AML-193 (cell line): ENCODE results near the gene HERC5.
A peak's percentile ranks its signal among the peaks of the same experiment; 100 is the strongest.

Experiments used
- DNase-seq, 2 experiments: peaks; one replicate each; lab custom pipeline; 2025; lab: John Stamatoyannopoulos, UW

Gene HERC5

DNA sequence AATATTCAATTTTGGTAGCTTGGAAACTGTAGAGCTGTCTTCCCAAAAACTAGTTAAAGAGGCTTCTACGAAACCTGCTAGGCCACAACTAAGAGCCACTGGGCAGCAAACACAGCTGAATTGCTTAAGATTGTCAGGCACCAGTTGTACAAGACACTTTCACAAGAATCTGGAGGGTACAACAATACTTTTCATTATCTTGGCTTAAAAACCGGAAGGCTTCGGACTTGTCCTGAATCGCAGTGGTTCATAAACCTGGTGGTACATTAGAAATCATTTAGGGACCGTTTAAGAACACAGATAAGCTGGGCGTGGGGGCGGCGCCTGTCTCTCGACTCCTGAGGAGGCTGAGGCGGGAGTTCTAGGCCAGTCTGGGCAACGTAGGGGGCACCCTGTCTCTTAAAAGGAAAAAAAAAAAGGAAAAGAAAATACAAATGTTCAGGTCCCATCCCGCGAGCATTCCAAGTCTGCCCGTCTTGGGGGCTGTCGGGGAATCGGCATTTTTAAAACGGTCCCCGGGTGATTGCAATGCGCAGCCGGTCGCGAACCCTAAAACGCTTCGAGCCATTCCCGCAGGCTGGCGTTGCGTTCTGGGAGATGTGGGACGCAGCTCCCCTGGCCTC lies 65.9 kb downstream of the HERC5 start:
- peak; percentile 43 to 45 for DNase-seq

DNA sequence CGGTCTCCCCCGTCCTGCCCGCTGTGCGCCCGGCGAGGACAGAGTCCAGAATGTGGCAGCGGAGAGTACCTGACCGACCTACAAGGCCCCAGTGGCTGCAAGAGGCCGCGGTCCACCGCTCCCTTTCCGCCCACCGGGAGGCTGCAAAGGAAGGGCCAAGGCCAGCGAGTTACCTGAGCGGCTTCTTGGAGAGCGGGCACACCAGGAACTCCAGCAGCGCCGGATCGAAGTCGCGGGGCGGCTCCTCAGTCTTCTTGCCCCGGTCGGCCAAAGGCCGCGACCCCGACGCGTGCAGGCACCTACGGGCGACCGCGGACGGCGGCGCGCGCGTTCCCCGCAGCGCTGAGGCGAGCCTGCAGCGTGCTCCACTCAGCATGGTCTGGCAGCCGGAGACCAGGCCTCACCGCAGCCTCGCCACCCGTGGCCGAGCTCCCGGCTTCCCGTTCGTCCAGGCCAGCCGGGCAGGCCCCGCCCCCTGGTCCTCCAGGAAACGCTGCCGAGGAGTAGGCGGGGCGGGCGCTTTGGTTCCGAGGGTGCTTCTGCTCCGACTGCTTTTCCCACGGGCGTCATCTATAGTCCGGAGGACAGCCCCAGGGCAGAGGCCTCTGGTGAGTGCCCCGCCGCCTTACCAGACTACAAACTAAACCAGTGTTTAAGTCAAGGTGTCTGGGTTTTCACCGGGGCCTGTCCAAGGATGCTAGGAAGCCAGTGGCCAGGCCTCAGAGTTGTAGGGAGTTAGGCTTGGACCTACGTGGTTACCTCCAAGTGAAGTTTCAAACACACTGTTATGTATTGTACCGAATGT lies 66.6 kb downstream of the HERC5 start, which contains the start of gene PYURF:
TSS of gene PYURF (minus strand) at position 452 of the 805 bp plus-strand sequence. CDS start at position 376, 76 bp downstream.
- peak; percentile 87 to 89 for DNase-seq

DNA sequence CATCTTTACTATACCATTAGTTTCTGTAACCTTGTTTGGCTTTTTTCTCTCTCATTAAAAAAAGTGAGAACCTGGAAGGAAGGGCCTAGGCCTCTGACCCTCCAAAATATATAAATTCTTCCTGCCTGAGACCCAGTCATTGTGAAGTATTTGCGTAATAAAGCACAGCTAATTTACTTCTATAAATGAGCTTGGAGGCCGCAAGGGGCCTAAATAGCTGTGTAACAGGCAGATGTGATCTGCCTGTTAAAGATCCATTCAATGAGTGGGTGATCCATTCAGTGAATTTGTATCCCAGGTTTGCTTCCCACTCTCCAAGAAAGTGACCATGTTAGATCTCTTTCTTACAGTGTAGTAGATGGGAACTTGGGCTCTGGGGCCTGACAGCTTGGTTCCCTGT lies 67.3 kb downstream of the HERC5 start:
- DNase-seq = no peak

DNA sequence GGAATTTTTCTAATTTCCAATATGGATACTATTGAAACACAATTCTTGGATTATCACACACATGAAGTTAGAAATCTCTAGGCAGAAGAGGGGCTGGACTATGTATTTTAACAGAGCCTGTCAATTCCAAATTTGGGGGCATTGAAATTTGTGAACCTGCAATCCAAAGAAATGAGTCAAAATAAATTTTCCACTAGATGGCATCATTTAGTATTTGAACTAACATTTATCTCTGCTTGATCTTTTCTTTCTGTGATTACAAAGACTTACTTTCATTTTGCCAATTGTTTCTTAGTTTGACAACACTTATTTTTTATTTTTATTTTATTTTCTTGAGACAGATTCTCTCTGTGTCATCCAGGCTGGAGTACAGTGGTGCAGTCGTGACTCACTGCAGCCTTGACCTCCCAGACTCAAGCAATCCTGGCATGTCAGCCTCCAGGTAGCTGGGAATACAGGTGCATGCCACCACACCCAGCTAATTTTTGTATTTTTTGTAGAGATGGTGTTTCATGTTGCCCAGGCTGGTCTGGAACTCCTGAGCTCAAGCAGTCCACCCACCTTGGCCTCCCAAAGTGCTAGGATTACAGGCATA lies 69.4 kb downstream of the HERC5 start:
- peak; percentile 33 to 49 for DNase-seq

DNA sequence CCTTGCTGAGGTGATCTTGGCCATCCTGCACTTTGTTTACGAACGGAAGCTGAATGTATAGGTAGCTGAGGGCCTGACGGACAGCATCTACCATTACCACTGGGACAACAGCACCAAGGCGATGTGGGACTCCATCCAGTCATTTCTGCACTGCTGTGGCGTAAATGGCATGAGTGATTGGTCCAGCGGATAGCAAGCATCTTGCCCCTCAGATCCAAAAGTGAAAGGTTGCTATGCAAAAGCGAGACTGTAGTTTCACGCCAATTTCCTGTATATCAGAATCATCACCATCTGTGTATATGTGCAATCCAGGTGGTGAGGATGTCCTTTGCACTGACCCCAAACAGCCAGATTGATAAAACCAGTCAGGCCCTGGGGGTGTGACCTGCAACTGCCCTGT lies 70.9 kb downstream of the HERC5 start:
- no peak for DNase-seq

- DNase-seq = peak; percentile 13 to 17
Measured at GRCh38 chr4:88528861-88529260, 71.9 kb downstream of the HERC5 start.

GRCh38 chr4:88531549-88531948 lies 74.6 kb downstream of the HERC5 start:
- no peak for DNase-seq

DNA sequence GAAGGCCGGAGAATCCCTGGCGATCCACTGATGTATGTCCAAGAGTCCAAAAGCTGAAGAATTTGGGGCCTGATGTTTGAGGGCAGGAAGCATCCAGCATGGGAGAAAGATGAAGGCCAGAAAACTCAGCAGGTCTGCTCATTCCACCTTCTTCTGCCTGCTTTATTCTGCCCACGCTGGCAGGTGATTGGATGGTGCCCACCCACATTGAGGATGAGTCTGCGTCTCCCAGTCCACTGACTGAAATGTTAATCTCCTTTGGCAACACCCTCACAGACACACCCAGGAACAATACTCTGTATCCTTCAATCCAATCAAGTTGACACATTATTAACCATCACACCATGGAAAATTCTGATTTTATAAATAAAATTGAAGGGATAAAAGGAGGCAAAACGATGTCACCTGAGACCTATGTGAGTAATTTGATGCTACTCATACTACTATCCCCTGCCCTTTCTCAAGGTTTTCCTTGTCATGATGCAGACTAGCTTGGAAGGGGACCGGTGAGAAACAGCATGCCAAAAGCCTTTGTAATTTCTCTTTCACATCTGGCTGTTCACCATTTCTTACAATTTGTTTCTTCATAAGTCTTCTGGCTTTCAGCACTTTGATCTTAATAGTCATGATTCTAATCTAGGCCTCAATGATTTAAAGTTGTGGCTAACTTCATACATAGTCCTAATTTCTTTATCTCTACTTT lies 76.3 kb downstream of the HERC5 start:
- DNase-seq = no peak

DNA sequence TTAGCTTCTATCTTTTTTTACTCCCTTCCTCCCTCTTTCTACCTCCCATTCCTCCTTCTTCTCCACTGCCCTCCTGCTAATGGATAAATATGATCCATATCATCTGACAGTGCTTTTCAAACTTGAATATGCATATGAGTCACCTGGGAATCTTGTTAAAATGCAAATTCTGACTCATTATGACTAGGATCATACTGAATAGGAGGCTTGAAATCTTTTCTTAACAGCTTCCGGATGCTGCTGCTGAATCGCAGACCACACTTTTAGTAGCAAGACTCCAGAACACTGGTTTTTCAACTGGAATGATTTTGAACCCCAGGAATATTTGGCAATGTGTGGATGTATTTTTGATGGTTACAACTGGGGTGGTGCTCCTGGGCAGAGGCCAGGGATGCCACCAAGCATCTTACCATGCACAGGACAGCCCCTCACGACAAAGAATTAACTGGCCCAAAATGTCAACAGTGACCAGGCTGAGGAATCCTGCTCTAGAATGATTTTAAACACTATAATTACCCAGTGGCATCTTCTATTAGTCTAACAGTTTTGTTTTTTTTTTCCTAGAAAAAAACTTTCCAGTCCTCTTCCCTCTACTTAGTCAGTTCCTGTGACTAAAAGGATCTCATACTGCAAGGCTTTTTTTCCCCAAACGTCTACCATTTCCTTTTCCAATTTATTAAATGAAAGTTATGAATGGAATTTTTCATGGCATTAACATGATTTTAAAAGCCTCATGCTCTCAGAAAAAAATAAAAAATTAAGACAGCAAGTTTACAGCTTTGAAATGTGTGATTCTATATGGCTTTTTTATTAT lies 77.2 kb downstream of the HERC5 start:
- DNase-seq = no peak

- DNase-seq = no peak
Measured at GRCh38 chr4:88535090-88535755, 78.3 kb downstream of the HERC5 start.

- no peak for DNase-seq
Measured at GRCh38 chr4:88537709-88538108, 80.8 kb downstream of the HERC5 start.

GRCh38 chr4:88539322-88540068 lies 82.6 kb downstream of the HERC5 start:
- DNase-seq = peak; percentile 31 to 34

DNA sequence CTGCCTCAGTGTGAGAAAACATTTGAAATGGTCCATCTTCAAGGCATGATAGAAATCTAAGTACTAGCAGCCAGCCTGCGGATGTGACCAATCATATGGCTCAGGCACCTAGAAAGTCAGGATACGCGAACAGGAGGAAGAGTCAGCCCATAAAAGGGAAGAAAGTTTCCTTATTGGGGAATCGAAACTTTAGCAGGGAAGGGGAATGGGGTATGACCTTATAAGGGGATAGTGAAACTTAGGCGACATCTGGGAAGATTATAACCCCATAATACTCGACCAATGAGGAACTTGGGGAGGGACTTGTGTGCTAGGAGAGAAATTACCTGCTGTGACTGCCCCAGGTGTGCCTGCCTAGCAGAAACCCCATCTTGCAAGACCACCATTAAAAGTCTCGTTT lies 92.9 kb downstream of the HERC5 start:
- no peak for DNase-seq
